Adrenal gland (tissue), 12 donors: ENCODE data around the gene KIAA1958. TPM values are rescaled to one million over a fixed set of nuclear protein-coding genes. Genes with fewer than 3 reads are reported as not detected.

Source experiments
- DNase-seq, 7 donors: peaks; one replicate each; pipeline ENCODE4 v3.0.0-alpha.2; 2019 to 2020
- H3K27ac ChIP-seq, 5 donors: fragments of 200-600 bp; sonication (generic) in 4 of 5; 1 replicate in 3 of 5; 2 replicates in 2 of 5; pipeline versions ENCODE4 v1.5.1 to v1.8.0; 2016 to 2020; ENCODE audit warnings: mild to moderate bottlenecking in 1 of 5
- H3K27me3 ChIP-seq: fragments of 200-600 bp; 2 replicates; pipeline ENCODE4 v1.8.0; 2021
- H3K36me3 ChIP-seq, 2 donors: fragments of 200-600 bp; replicated peaks in 1 of 2; 1 replicate in 1 of 2; 2 replicates in 1 of 2; pipeline versions ENCODE4 v1.5.1 to v1.8.0; 2018 to 2022
- H3K4me1 ChIP-seq, 2 donors: fragments of 200-600 bp; replicated peaks in 1 of 2; 1 replicate in 1 of 2; 2 replicates in 1 of 2; pipeline versions ENCODE4 v1.5.1 to v1.8.0; 2018 to 2021
- H3K4me3 ChIP-seq, 4 donors: fragments of 200-600 bp; sonication (generic) in 3 of 4; one replicate each; pipeline ENCODE4 v1.5.1; 2016 to 2018
- H3K9me3 ChIP-seq, 3 donors: fragments of 200-600 bp; sonication (generic) in 1 of 3; replicated peaks in 1 of 3; 1 replicate in 2 of 3; 2 replicates in 1 of 3; pipeline versions ENCODE4 v1.5.1 to v1.8.0; 2016 to 2021
- POLR2A ChIP-seq, 2 donors: fragments of 450-650 bp; IDR thresholded peaks; one replicate each; pipeline ENCODE4 v1.6.1; 2017; ENCODE audit warnings: antibody characterized with exemption in 2 of 2, mild to moderate bottlenecking in 2 of 2, moderate library complexity in 1 of 2
- WGBS, 4 donors: extraction: QIAGEN DNeasy Blood & Tissue Kit in 2 of 4; methylation state at CpG; one replicate each; pipeline versions ENCODE4 v1.1.5 to v1.1.7; 2013 to 2017; 5-methylcytosine and 5-hydroxymethylcytosine counted together
- intact Hi-C, 2 donors: fragments of 100-400 bp; cut with DNase I; formaldehyde crosslinking; loops; one replicate each; pipeline versions ENCODE4 v1.14.1 to v1.15.0; 2022 to 2023
- polyA plus RNA-seq, 3 donors: library from polyadenylated mRNA; stranded (reverse); fragments of 200-250 nt in 2 of 3; fragments of 350-450 nt in 1 of 3; fragmentation: Illumina TruSeq in 1 of 3; extraction: RNeasy Lipid Tissue Mini Kit (QIAGEN cat#74804) in 1 of 3; gene quantifications; one replicate each; pipeline ENCODE4 v1.2.3, GENCODE V29; 2013 to 2014
- total RNA-seq, 9 donors: library from RNA; depleted of rRNA in 4 of 9; stranded (reverse); fragments of >200 nt in 4 of 9; fragments of 120-200 nt in 1 of 9; fragmentation: NEBNext Ultra II Directional in 1 of 9; extraction: Animal tissue kit (Norgen Biotek cat#: 25700) in 1 of 9; gene quantifications; one replicate each; pipeline versions ENCODE4 v1.1.0 to v1.2.4, GENCODE V29; 2013 to 2023
- TF ChIP-seq, protein P1 (sequence below), 6 experiments: fragments of 450-650 bp in 4 of 6; fragments of 200-600 bp in 2 of 6; sonication (generic) in 1 of 6; IDR thresholded peaks; 1 replicate in 5 of 6; 2 replicates in 1 of 6; pipeline versions ENCODE4 v1.5.1 to v1.8.0; 2016 to 2021; ENCODE audit warnings: antibody characterized with exemption in 6 of 6, mild to moderate bottlenecking in 2 of 6, moderate library complexity in 1 of 6
- donor health status: healthy with polysubstance abuse.
- donor health status: Bipolar disorder and iron deficiency.
- donor health status: DM: yes; HTN: yes; CAD: no.
- donor health status: DM: no; HTN: no; CAD: no.
- donor health status: DM: no; HTN: no; CAD: no.
- donor health status: DM: yes; HTN: yes; CAD: no.

Gene KIAA1958
- total and polyA plus RNA-seq, 12 donors: 3.5 to 67.2 (median 30.0) TPM

DNA sequence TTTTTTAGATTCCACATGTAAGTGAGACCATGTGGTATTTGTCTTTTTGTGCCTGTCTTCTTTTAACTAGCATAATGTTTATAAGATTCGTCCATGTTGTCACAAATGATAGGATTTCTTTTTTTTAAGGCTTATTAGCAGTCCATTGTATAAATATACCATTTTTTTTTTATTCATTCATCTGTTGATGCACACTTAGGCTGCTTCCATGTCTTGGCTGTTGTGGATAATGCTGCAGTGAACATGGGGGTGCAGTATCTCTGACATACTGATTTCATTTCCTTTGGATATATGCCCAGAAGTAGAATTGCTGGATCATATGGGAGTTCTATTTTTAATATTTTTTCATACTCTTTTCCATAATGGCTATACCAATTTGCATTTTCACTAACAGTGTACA, 48.7 kb downstream of the KIAA1958 start:
- no peaks in the 10 kb centered on the region for H3K27me3 ChIP-seq
- intact Hi-C loops: no loop called here
- no peaks in the 10 kb centered on the region for H3K36me3 ChIP-seq
- WGBS, 4 donors: 0 to 37% (median 17%) methylated on average over 1 of the region's 1 CpG
- no peak overlapping the region for H3K4me3 ChIP-seq
- no peak overlapping the region for H3K27ac ChIP-seq
- H3K9me3 ChIP-seq: no peaks in the 10 kb centered on the region
- H3K4me1 ChIP-seq: peaks cover 18 to 33% of the 10 kb centered on the region in 2 donors
- no peak for TF ChIP-seq POLR2A (IDR thresholded peaks at IDR 0.05)
- TF ChIP-seq, protein P1, sequence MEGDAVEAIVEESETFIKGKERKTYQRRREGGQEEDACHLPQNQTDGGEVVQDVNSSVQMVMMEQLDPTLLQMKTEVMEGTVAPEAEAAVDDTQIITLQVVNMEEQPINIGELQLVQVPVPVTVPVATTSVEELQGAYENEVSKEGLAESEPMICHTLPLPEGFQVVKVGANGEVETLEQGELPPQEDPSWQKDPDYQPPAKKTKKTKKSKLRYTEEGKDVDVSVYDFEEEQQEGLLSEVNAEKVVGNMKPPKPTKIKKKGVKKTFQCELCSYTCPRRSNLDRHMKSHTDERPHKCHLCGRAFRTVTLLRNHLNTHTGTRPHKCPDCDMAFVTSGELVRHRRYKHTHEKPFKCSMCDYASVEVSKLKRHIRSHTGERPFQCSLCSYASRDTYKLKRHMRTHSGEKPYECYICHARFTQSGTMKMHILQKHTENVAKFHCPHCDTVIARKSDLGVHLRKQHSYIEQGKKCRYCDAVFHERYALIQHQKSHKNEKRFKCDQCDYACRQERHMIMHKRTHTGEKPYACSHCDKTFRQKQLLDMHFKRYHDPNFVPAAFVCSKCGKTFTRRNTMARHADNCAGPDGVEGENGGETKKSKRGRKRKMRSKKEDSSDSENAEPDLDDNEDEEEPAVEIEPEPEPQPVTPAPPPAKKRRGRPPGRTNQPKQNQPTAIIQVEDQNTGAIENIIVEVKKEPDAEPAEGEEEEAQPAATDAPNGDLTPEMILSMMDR (IDR thresholded peaks at IDR 0.05): no peak
- DNase-seq: no peak

DNA sequence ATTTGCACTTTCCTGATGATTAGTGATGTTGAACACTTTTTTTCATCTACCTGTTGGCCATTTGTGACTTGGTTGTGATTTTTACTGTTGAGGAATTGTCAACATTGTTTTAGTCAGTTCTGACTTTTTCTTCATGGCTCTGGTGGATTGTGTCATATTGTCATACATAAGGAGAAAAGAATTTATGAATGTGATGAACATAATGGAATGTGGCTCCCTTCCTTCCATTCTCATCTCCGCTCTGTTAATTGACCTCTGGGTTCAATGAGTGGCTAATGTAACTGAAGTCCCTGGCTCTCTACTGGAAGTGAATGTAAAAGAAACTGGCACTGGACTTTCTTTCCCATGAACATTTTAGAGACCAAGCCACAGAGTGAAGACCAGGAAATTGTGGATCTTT, 49.2 kb downstream of the KIAA1958 start:
- Histone ChIP-seq H3K9me3 (no peaks in the 10 kb centered on the region), H3K36me3 (no peaks in the 10 kb centered on the region), H3K4me1 (peaks cover 18 to 30% of the 10 kb centered on the region in 2 donors), H3K27ac (no peak overlapping the region), H3K4me3 (no peak overlapping the region), H3K27me3 (no peaks in the 10 kb centered on the region)
- no peak for DNase-seq
- TF ChIP-seq, protein P1 (IDR thresholded peaks at IDR 0.05): no peak
- no peak for TF ChIP-seq POLR2A (IDR thresholded peaks at IDR 0.05)
- WGBS, 4 donors: 77 to 90% (median 82%) methylated on average over 1 of the region's 1 CpG
- intact Hi-C loops: no loop called here

DNA sequence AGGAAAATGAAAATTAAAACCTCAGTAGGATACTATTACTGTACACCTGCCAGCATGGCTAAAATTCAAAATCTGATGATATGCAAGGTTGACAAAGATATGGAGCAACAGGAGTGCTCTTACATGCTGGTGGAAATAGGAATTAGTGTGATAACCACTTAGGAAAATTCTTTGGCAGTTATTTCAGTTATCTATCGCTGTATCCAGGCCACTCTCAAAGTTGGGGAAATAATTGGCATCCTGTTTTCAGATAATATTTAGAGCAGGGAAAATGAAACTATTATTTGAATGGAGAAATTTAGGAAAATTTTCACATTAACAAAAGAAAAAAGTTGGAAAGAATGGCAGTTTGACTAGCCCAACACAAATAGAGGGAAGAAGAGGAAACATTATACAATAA, 50.9 kb downstream of the KIAA1958 start:
- H3K4me1 ChIP-seq: peaks cover 18 to 30% of the 10 kb centered on the region in 2 donors
- no peaks in the 10 kb centered on the region for H3K9me3 ChIP-seq
- H3K27me3 ChIP-seq: no peaks in the 10 kb centered on the region
- no peaks in the 10 kb centered on the region for H3K36me3 ChIP-seq
- no peak overlapping the region for H3K4me3 ChIP-seq
- intact Hi-C loops: no loop called here
- WGBS, 4 donors: 75 to 92% (median 89%) methylated on average over 1 of the region's 1 CpG
- H3K27ac ChIP-seq: no peak overlapping the region
- DNase-seq: no peak
- TF ChIP-seq, protein P1 (IDR thresholded peaks at IDR 0.05): no peak
- no peak for TF ChIP-seq POLR2A (IDR thresholded peaks at IDR 0.05)

DNA sequence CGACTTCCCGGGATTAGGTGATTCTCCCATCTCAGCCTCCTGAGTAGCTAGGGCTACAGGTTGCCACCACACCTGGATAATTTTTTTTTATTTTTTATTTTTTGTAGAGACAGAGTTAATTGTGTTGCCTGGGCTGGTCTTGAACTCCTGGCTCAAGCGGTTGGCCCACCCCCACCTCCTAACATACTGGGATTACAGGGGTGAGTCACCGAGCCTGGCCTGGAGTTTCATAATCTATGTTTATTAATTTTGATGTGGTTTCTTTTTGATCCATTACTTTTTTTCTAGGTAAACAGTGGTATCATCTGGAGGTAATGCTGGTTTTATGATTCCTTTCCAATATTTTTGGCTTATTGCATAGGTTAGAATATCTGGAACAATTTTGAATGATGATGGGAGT, 54.2 kb downstream of the KIAA1958 start:
- H3K27ac ChIP-seq: peak overlapping the region in 2 of 5 donors; percentile 39 to 45
- no peaks in the 10 kb centered on the region for H3K36me3 ChIP-seq
- H3K4me1 ChIP-seq: peaks cover 36 to 51% of the 10 kb centered on the region in 2 donors
- H3K9me3 ChIP-seq: no peaks in the 10 kb centered on the region
- intact Hi-C loops: loop anchor here in 1 of 2 donors (10.0 kb wide), 1 partner anchor 46 kb away; no protein-coding TSS in a partner anchor
- no peaks in the 10 kb centered on the region for H3K27me3 ChIP-seq
- H3K4me3 ChIP-seq: no peak overlapping the region
- WGBS, 4 donors: 77 to 92% (median 84%) methylated on average over 4 of the region's 4 CpGs
- TF ChIP-seq, protein P1 (IDR thresholded peaks at IDR 0.05): no peak
- no peak for TF ChIP-seq POLR2A (IDR thresholded peaks at IDR 0.05)
- no peak for DNase-seq
